LNCaP clone FGC (cell line): ENCODE results near the gene TENM4.
"Not testable (repeated sequence)": the region's sequence is repeated elsewhere in the genome, so short reads cannot be mapped to it uniquely, and the experiment has no call there.

Experiments used
- DNase-seq: peaks from one replicate; pipeline ENCODE4 v3.0.0-alpha.2; 2011; ENCODE audit warnings: low read depth
- H3K4me3 ChIP-seq: 2 replicates; pipeline ENCODE4 v1.5.1; 2011; ENCODE audit warnings: mild to moderate bottlenecking, low read depth, low read length, control low read depth
- CTCF ChIP-seq: IDR thresholded peaks from 2 replicates; pipeline ENCODE4 v1.5.1; 2012; ENCODE audit warnings: mild to moderate bottlenecking; ENCODE audit not compliant: control insufficient read depth, insufficient read depth; ENCODE audit errors: extremely low read depth

TENM4 gene

DNA sequence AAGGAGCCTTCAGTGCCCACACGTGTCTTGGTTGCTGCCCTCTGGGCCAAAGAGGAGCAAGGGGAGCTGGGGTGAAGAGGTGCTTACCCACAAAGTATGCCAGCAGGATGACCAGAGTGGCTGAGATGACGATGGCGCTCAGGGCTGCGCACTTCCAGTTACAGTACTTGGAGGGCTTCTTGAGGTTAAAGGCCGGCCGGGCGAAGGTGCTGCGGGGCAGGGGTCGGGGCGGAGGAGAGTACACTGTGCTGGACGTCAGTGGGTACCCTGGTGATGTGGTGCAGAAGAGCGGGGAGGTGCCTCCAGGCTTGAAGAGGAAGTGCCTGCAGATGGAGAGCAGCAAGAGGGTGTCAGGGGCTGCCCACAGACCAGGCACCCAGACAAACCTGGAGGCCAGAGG, 551.1 kb downstream of the TENM4 start:
- no peak for TF ChIP-seq CTCF
- H3K4me3 ChIP-seq: no peak overlapping the region
- DNase-seq: no peak

DNA sequence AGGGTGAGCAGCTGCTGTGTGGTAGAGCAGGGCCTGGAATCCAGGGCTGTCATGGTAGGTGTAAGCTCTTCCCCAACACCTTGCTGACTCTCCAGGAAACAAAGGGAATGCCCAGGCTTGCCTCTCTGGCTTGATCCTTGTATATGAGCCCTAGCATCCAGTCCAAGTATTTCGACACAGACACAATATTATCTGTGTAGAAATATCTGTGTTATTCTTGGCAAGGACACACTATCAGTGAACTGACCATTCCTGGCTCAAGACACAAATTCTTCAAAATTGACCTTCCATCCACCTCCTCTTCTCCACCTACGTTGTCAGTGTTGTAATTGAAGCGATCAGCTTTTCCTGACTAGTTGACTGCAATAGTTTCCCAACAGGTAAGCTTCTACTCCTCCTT, 554.2 kb downstream of the TENM4 start:
- DNase-seq: no peak

DNA sequence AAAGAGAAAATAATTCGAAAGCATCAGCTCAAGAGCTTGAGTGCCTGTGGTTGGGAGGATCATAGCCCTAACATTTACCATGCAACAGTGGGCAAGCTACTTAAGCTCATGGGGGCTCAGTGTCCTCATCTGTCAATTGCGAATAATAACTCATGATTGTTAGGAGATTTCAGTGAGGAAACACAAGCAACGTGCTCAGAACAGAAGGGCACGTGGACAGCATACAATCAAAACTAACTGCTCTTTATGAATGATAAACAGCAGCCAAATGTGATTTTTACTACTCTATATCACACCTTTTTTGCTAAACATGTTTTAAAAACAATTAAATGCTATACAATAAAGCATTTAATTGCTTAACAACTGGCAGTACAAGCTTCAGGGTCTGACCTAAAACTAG, 556.1 kb downstream of the TENM4 start:
- no peak for TF ChIP-seq CTCF
- no peak for DNase-seq
- no peak overlapping the region for H3K4me3 ChIP-seq

More for the DNA sequence above, 554.2 kb downstream of the TENM4 start:
- no peak for TF ChIP-seq CTCF
- no peak overlapping the region for H3K4me3 ChIP-seq

- DNase-seq: no peak
- no peak overlapping the region for H3K4me3 ChIP-seq
- no peak for TF ChIP-seq CTCF
Measured at GRCh38 chr11:78883506-78883905, 557.3 kb downstream of the TENM4 start.

- H3K4me3 ChIP-seq, DNase-seq: not testable (repeated sequence)
Measured at GRCh38 chr11:78879094-78879980, 561.5 kb downstream of the TENM4 start.

DNA sequence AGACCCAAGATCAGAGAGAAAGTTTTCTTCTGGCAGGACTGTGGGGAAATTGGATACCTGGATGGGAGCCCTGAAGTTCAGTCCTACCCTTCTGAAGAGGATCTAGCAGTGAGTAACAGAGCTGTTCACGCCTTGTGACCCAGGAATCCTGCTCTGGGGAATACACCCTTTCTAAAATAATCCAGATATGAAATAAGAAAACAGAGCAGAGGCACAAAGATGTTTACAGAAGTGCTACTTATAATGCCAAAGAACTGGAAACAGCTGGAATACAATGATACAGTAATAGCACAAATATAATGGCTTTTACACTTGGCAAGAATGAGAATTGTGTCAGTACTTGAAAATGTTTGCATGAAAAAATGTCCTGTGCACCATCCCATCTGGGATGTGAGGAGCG, 562.2 kb downstream of the TENM4 start:
- TF ChIP-seq CTCF: no peak

DNA sequence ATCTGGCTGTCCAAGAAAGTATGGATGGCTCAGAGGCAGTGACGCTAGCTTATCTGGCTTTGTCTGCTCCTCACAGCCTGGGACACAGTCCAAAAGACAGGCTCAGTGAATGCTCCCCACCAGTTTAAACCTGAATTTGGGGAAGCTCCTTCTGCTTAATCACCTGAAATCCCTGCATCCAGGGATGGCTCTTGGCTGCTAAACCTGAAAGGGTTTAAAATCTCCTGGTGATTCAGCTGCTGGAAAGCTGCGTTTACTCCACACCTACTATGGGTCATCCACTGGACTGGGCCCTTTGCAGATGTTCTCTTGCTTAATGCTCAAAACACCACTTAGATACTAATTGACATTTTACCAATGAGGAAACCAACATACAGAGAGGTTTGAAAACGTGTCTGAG, 564.2 kb downstream of the TENM4 start:
- DNase-seq: no peak
- no peak overlapping the region for H3K4me3 ChIP-seq
- TF ChIP-seq CTCF: no peak

More for the DNA sequence above, 562.2 kb downstream of the TENM4 start:
- no peak overlapping the region for H3K4me3 ChIP-seq
- DNase-seq: no peak
